PFSK-1 (cell line): ENCODE results near the gene GRAMD1B. TPM values are rescaled to one million over a fixed set of nuclear protein-coding genes. Genes with fewer than 3 reads are reported as not detected.
A peak's percentile ranks its signal among the peaks of the same experiment; 100 is the strongest.

Source experiments
- FOXP2 ChIP-seq: optimal IDR thresholded peaks from 2 replicates; pipeline ENCODE3; 2011; ENCODE audit warnings: borderline replicate concordance, control low read depth, inconsistent platforms; ENCODE audit not compliant: insufficient read depth; ENCODE audit errors: extremely low read length, extremely low read depth
- POLR2AphosphoS5 ChIP-seq: IDR thresholded peaks from 2 replicates; pipeline ENCODE4 v1.6.1; 2012; ENCODE audit warnings: low read depth, mild to moderate bottlenecking, control low read depth, low read length, moderate library complexity
- SIN3A ChIP-seq: IDR thresholded peaks from 2 replicates; pipeline ENCODE4 v1.6.1; 2012; ENCODE audit warnings: mild to moderate bottlenecking, low read length, moderate library complexity, borderline replicate concordance; ENCODE audit not compliant: insufficient read depth
- TAF1 ChIP-seq: IDR thresholded peaks from 2 replicates; pipeline ENCODE4 v1.6.1; 2012; ENCODE audit warnings: low read length, control low read depth, borderline replicate concordance; ENCODE audit not compliant: insufficient read depth
- polyA plus RNA-seq: library from polyadenylated mRNA; unstranded; fragments of >200 nt; gene quantifications from one replicate; pipeline ENCODE4 v1.2.1, GENCODE V29; 2012; ENCODE audit warnings: low read depth, missing spikeins; ENCODE audit not compliant: insufficient read length
- TF ChIP-seq, protein P1 (sequence below), 2 experiments: IDR thresholded peaks; 2 replicates each; pipeline versions ENCODE4 v1.6.1 to v1.8.0; 2011 to 2012; ENCODE audit warnings: low read depth in 2 of 2, low read length in 2 of 2, control low read depth in 1 of 2, inconsistent platforms in 1 of 2, mild to moderate bottlenecking in 1 of 2, moderate library complexity in 1 of 2; ENCODE audit not compliant: insufficient read depth in 1 of 2

GRAMD1B gene
- polyA plus RNA-seq = 95.6 TPM

DNA sequence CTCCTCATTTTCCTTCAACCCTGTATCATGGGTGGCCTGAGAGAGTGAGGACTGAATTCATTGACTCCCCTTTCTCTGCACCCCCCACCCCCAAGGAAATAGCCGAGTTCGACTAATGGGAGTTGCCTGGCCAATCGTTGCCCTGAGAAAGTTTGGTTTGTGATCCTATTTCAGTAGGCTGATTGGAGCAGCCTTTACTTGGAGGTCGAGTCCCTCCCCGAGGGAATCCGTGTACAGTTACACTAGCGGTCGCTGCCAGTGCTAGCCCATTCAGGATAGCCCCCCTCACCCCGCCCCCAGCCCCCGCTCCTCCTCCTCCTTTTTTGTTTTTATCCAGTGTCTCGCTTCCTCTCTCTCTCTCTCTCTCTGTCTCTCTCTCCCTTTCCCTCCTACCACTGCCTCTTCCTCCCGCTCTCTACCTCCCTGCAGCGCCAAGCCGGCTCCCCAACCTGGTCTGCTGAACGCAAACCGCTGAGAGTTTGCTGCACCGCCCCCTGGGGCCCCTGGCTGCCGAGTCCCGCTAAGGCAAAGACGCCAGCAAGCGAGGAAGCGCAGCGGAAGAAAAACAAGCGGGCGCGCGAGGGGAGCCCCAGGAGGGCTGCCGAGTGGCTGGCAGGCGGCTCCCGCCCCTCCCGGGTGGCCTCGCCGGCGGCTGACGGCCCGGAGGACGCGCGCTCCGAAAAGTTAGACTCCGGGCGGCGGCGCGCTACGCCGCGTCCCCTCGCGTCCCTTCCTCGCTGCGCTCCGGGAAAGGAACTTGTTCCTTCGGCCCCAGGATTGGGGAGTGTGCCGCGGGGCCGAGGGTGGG is at the start of gene GRAMD1B:
GRAMD1B (plus strand) TSS at position 357 of the 808 bp plus-strand sequence. CDS start 524 bp downstream, outside the sequence.
- TF ChIP-seq TAF1 (peak; percentile 28; the same call in 1 of the 2 replicates), FOXP2 (no peak), SIN3A (0 out of 2 replicates have a peak, but pooled peaks have one; percentile 17), POLR2AphosphoS5 (peak; percentile 63; the same call in 1 of the 2 replicates)
- TF ChIP-seq, protein P1, sequence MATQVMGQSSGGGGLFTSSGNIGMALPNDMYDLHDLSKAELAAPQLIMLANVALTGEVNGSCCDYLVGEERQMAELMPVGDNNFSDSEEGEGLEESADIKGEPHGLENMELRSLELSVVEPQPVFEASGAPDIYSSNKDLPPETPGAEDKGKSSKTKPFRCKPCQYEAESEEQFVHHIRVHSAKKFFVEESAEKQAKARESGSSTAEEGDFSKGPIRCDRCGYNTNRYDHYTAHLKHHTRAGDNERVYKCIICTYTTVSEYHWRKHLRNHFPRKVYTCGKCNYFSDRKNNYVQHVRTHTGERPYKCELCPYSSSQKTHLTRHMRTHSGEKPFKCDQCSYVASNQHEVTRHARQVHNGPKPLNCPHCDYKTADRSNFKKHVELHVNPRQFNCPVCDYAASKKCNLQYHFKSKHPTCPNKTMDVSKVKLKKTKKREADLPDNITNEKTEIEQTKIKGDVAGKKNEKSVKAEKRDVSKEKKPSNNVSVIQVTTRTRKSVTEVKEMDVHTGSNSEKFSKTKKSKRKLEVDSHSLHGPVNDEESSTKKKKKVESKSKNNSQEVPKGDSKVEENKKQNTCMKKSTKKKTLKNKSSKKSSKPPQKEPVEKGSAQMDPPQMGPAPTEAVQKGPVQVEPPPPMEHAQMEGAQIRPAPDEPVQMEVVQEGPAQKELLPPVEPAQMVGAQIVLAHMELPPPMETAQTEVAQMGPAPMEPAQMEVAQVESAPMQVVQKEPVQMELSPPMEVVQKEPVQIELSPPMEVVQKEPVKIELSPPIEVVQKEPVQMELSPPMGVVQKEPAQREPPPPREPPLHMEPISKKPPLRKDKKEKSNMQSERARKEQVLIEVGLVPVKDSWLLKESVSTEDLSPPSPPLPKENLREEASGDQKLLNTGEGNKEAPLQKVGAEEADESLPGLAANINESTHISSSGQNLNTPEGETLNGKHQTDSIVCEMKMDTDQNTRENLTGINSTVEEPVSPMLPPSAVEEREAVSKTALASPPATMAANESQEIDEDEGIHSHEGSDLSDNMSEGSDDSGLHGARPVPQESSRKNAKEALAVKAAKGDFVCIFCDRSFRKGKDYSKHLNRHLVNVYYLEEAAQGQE (IDR thresholded peaks at IDR 0.05; ENCODE audit: insufficient read depth in 1 of 2, low read depth in 2 of 2, low read length in 2 of 2) = 0 out of 4 replicates have a peak, but pooled peaks of 1 of the 2 experiments have one; percentile 14

DNA sequence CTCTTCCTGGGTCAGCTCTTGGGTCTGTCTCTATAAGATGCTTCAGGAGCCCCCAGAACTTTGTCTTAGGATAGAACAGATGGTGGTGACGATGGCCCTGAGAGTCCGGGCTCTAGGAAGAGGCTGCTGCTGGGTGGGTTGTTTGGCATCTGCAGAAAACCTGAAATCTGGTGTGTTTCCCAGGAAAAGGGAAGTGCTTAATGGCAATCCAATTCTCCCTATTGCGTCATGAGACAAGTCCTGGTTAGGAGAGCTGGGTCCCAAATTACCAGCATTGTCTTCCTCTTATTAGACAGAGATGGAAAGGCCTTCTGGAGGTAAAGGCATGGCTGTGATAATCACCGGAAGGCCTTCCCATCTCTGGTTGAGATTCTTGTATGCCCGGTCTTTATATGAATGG is 48.9 kb upstream of the GRAMD1B start:
- no peak for TF ChIP-seq FOXP2
- no peak for TF ChIP-seq POLR2AphosphoS5
- no peak for TF ChIP-seq TAF1
- TF ChIP-seq SIN3A = no peak
- TF ChIP-seq, protein P1 (IDR thresholded peaks at IDR 0.05; ENCODE audit: insufficient read depth in 1 of 2, low read depth in 2 of 2, low read length in 2 of 2) = no peak

DNA sequence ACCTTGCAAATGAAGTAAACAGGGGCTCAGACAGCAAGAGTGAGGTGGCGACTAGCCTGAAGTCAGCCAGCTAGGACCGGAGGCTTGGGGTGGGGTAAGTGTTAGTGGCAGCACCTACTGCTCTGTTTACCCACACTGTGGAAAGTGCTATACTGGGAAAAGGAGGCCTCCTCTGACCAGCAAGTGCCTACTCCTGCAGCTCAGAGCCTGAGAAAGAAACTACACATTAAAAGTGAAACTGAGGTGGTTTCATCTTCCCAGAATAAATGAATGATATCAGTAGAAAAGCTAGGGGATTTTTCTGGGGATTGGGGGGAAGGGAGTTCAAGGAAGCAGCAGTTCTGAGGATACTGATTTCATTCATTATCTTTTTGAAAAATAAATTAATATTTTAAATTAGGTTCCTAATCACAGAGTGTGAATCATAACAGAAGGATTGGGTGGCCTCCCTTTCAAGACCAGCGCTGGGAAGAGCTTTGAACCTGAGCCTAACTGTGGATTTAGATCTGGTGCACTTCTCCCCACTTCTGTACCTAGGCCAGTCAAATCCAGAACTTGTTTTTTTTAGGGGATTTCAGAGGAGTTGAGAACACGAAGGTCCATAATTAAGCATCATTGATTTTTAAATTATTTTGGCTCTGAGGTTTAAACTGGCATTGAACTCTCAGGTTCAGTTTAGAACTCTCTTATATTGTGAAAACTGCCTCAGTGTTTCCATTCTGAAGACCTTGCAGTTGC is 48.1 kb upstream of the GRAMD1B start:
- TF ChIP-seq TAF1 = no peak
- TF ChIP-seq, protein P1 (IDR thresholded peaks at IDR 0.05; ENCODE audit: insufficient read depth in 1 of 2, low read depth in 2 of 2, low read length in 2 of 2) = no peak
- no peak for TF ChIP-seq POLR2AphosphoS5
- no peak for TF ChIP-seq SIN3A
- no peak for TF ChIP-seq FOXP2

DNA sequence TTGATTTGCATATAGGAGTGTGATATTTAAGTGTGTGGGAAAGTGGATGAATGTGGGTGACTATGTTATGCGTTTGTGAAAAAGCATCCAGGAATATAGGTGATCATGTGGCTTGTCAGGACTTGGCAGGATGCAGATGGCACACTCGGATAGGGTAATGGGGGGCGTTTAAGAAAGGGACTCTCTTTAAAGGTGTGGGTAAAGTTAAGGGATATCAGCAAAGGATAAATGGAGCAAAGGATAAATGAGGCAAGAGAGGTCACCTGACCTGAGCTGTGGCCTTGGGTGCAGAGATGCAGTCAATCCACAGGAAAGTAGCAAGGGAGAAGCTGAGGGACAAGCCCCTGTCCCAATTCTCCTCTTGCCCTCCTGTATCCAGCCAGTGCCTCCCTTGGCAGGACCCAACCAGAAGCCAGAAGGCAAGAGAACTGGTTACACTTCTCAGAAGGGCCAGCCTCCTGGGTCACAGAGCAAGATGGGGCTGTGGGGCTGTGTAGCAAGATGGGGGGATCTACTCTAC is 47.5 kb upstream of the GRAMD1B start:
- TF ChIP-seq FOXP2 (no peak), TAF1 (no peak), SIN3A (no peak), POLR2AphosphoS5 (no peak)
- TF ChIP-seq, protein P1 (IDR thresholded peaks at IDR 0.05; ENCODE audit: insufficient read depth in 1 of 2, low read depth in 2 of 2, low read length in 2 of 2) = no peak
